Measurements from ENCODE around the gene ARID3B.
A peak's percentile ranks its signal among the peaks of the same experiment; 100 is the strongest.
"Not testable (repeated sequence)": the region's sequence is repeated elsewhere in the genome, so short reads cannot be mapped to it uniquely, and the experiment has no call there.

The ARID3B gene

GRCh38 chr15:74540761-74541493 is at the start of gene ARID3B:
ARID3B (plus strand) TSS chr15:74541220; CDS start chr15:74543937, 2,717 bp downstream.
- DNase-seq = peak; percentile 97 to 98

- no peak for DNase-seq
Observed at GRCh38 chr15:74496648-74497047, 44.4 kb upstream of the ARID3B start.

GRCh38 chr15:74497584-74497983 is 43.4 kb upstream of the ARID3B start:
- no peak for DNase-seq

GRCh38 chr15:74499366-74499765 is 41.7 kb upstream of the ARID3B start:
- DNase-seq = no peak

DNA sequence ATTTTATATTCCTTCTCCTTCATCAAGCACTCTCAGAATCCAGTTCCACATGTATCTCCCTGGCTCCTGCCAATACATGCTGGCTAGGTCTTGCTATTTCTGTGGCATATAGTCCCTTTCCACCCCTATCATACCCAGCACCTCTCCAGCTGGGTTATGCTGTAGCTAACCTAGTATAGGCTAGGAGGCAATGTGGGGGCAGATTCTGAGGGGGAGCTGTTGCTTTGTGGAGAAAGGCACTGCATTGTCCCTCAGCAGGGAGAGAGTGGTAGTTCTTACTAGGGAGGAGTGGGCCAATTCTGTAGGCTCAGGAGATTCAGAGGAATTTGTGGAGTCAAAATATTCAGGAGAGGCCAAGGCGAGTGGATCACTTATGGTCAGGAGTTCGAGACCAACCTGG is 40.6 kb upstream of the ARID3B start:
- no peak for DNase-seq

DNA sequence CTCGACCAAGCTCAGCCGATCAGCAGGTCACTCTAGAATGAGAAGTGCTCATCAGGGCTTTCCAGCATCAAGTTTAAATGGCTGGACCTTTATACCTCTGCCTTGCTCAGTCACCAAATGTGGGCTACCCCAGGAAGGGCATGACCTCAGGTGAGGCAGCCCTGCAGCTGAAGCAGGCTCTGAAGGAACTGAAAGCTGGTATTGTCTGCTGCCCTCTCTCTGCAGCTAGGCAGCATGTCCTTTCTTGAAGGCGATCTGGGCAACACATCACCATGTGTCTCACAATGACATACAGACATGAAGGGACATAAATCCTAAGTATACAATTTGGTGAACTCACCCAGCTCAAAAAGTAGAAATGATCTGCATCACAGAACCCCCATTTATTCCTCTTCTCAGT is 38.7 kb upstream of the ARID3B start:
- no peak for DNase-seq

GRCh38 chr15:74504418-74504817 is 36.6 kb upstream of the ARID3B start:
- no peak for DNase-seq

DNA sequence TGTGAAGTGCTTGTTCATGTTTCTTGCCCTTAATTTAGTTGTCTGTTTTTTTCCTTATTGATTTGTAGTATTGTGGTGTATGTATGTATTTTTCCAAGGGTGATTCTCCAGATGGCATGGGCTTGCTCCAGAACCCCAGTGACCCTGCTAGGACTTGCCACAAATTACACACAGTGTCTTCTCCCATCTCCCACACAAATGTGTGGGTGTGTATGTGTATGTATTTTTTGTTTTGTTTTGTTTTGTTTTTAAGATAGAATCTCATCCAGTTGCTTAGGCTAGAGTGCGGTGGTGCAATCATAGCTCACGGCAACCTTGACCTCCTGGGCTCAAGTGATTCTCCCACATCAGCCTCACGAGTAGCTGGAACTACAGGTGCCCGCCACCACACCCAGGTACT is 36.2 kb upstream of the ARID3B start:
- DNase-seq = no peak

DNA sequence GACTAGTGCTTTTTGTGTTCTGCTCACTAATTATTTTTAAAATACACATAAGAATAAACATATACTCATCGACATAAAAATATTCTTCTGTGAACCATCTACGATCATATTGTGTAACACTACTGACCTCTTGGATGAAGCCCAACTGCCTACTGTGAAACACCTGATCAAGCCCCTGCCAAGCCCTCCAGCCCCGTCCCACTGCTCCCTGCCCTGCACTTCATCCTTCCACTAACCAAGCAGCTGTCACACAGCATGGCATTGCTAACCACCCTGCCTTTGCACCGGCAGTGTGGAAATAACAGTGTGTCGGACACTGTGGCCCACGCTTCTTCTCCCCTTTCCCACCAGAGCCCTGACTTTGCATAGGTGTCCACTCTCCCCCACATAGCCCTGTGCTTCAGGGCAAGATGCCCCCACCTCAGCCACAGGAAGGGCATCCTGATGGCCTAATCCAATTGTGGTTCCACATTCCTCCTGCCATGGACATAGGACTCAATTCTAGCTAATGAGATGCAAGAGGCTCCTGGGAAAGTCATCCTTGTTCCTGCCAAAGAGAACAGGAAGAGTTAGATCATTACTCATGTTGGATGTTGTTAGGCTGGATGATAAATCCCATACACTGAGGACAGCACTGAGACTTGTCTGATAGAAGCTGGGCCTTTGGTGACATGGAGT is 35.0 kb upstream of the ARID3B start:
- DNase-seq = no peak

- DNase-seq = no peak
Observed at GRCh38 chr15:74506515-74506840, 34.5 kb upstream of the ARID3B start.

- DNase-seq = no peak
Observed at GRCh38 chr15:74511583-74511982, 29.4 kb upstream of the ARID3B start.

- not testable (repeated sequence) for DNase-seq
Observed at GRCh38 chr15:74514059-74514458, 27.0 kb upstream of the ARID3B start.

DNA sequence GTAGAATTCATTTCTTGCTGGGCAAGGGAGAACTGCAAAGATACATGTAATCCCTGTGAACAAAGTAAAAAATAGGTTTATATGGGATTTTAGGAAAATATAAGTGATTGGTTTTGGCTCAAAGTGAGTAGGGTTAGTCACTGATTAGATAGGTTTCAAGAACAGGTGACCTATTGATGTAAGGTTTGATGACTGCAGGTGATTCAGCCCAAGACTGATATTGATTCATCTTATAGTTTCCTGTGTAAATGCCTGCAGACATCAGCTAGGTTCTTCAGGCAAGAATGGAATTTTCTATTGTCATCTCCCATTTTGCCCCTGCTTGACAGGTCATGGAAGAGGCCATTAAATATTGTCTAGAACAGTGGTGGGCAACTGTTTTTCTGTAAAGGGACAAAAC is 23.9 kb upstream of the ARID3B start:
- DNase-seq = no peak

- no peak for DNase-seq
Observed at GRCh38 chr15:74519311-74519710, 21.7 kb upstream of the ARID3B start.

GRCh38 chr15:74520407-74520806 is 20.6 kb upstream of the ARID3B start:
- no peak for DNase-seq

GRCh38 chr15:74523982-74524381 is 17.0 kb upstream of the ARID3B start:
- no peak for DNase-seq

DNA sequence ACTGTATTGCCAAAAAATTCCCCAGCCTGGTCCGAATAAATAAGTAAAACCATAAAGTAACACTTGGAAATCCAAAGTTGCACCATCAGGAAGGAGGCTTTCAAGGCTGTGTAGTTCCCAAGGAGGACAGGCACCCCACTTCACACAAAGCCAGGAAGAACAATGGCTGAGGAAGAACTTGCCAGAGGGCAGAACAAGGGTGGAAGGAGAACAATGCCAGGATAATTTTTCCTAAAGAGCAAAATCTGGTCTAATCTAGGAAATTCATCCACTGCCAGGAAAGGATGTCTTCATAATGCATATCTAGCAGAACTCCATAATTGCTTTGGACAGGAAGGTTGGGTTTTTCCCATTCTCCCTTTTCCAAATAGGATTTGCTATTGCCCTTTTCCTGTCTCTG is 15.7 kb upstream of the ARID3B start:
- no peak for DNase-seq

DNA sequence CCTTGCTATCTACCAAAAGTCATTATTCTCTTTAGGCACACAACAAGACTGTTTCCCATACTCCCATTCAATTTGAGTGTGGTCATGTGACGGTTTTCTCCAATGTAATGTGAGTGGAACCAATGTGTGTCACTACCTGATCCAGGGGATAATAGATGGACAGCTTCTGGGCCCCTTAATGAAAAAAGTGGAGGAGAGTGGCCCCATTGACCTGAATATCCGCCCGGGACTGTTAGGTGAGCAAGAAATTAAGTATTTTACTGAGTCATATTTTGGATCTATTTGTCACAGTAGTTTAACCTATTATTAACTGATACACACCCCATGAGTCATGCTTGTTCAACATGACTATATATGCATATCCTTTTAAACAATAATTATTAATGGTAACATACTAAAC is 15.1 kb upstream of the ARID3B start:
- DNase-seq = no peak

DNA sequence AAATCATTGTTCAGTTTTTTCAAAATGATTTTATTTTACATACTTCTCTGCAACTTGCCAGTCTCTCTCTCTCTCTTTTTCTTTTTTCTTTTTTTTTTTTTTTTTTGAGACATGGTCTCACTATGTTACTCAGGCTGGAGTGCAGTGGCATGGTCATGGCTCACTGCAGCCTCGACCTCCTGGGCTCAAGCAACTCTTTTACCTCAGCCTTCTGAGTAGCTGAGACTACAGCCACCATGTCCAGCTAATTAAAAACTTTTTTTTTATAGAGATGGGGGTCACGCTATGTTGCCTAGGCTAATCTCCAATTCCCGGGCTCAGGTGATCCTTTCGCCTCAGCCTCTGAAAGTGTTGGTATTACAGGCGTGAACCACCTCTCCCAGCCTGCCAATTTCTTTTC is 12.1 kb upstream of the ARID3B start:
- no peak for DNase-seq

DNA sequence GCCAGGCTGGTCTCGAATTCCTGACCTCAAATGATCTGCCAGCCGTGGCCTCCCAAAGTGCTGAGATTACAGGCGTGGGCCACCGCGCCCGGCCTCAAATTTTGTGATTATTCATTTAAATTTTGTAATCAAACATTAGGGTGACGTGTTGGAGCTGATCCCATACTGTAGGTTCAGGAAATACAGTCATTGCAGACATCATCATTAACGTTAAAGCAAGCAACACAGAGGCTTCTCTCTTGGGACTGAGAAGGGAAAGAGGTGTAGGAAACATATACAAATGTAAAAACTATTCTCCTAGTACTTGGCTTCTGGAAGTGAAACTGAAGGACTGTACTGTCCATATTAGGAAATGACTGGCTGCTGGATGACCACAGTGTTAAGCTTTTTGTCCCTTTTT is 11.1 kb upstream of the ARID3B start:
- DNase-seq = no peak

DNA sequence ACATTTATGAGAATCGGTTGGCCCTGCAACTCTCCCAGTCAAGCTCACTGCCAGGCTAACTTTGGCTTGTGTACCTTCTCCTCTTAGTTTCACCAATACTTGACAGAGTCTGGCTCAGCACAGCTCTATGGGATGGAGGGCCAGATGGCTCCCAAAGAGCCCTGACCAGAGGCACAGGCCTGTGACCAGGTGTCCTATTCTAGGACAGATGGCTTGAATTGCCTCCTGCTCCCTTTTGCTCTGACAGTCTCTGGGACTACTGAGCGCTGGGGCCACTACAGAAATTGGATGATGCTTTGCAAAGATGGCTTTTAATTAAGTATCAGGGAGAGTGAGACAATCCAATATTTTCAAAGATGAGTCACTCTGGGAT is 10.3 kb upstream of the ARID3B start:
- no peak for DNase-seq

DNA sequence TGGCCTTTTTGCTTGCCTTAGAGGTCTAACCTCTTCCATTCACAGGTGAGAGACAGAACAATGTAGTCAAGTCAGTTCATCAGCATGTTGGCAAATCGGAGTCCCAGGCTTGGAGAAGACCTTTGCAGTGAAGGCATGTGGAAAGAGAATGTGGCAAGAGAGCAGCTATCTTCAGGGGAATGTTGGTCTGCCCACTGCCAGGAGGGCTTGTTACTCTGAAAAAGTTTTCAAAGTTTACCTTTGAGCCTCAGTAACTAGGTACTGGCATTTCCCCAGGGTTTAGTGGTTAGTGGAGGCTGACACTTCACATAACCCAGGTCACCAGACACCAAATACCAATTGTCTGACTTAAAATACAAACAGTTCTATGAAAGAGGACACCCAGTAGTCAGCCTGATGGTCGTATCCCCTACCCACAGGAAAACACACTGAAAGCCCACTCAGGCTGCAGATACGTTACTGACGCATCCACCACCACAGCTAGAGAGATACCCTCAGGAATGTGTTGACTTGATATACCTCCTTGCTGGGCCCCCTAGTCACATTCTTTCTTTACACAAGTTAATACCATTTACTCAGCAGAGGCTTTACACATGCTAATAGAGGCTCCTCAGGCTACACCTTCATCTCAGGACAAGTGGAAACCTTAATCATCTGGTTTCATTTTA is 9.7 kb upstream of the ARID3B start:
- no peak for DNase-seq

DNA sequence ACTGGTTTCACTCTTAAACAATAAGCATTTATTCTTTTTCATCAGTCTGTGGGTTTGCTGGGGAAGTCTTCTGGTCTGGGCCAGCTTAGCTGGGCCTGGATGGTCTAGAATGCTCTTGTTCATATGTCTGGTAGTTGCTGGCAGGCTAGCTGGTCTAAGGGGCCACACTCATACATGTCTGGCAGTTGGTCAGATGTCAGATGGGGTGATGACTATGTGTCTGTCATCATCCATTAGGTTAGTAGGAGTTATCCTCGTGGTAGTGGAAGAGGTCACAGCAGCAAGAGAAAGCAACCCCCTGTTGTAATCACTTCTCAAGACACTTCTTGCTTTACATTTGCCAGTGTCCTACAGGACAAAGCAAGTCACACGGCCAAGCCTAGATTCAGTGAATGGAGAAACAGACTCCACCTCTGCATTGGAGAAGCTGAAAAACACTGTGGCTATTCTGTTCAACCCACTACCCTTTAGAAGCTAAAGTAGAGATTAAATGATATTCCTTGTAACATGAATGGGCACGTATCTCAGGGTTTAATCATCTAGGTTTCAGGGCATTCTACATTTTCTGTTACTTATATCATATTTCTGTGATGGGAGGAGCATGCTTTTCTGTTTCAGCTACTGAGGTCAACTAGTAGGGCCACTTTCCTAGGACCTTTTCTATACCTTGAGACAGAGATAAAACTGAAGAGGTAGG is 5.5 kb upstream of the ARID3B start:
- DNase-seq = no peak

- no peak for DNase-seq
Observed at GRCh38 chr15:74537736-74538135, 3.3 kb upstream of the ARID3B start.

Data from stimulated activated CD4-positive, alpha-beta T cell treated with anti-CD3 and anti-CD28 coated beads, Interleukin-2, amount 100 ng/mL, for 24 hours (primary cell).